HG02763 (cell line): ENCODE data around the gene SPTLC1.
"Not testable (repeated sequence)": the region's sequence is repeated elsewhere in the genome, so short reads cannot be mapped to it uniquely, and the experiment has no call there.

ENCODE experiments used
- ATAC-seq: cut with Tn5 transposase; IDR thresholded peaks from one replicate; pipeline ENCODE4 v1.9.1; 2021; ENCODE audit warnings: mild to moderate bottlenecking, moderate library complexity; ENCODE audit not compliant: unreplicated experiment

Gene SPTLC1, protein sequence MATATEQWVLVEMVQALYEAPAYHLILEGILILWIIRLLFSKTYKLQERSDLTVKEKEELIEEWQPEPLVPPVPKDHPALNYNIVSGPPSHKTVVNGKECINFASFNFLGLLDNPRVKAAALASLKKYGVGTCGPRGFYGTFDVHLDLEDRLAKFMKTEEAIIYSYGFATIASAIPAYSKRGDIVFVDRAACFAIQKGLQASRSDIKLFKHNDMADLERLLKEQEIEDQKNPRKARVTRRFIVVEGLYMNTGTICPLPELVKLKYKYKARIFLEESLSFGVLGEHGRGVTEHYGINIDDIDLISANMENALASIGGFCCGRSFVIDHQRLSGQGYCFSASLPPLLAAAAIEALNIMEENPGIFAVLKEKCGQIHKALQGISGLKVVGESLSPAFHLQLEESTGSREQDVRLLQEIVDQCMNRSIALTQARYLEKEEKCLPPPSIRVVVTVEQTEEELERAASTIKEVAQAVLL

DNA sequence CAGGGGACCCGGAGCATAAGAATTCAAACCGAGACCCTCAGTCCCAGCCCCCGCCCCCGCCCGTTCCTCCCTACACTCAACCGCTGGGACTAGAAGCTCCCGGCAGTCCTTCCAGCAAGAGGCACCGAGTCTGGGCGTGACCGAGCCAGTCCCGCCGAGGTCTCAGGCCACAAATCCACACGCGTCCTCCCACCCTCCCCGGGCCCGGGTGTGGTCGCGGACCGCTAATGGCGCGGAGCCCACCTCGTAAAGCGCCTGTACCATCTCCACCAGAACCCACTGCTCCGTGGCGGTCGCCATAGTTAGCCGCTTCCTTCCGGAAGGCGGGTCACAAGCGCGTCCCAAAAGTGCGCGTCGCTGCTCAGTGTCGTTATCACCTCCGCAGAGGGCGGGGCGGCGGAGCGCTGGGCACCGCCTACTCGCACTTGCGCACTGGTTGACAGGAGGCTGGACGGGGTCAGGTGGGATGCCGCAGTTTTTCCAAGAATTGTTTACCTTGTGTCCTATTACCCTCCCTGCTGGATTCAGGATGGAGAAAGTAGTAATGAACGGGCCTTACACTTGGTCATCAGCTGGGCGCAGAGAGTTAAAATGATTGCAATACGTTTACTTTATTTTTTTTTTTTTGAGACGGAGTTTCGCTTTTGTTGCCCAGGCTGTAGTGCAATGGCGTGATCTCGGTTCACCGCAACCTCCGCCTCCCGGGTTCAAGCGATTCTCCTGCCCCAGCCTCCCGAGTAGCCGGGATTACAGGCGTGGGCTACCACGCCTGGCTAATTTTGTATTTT is at the start of gene SPTLC1:
TSS of gene SPTLC1 (minus strand) at position 343 of the 788 bp plus-strand sequence. CDS start at position 300, 43 bp downstream.
- peak; percentile 97 for ATAC-seq

DNA sequence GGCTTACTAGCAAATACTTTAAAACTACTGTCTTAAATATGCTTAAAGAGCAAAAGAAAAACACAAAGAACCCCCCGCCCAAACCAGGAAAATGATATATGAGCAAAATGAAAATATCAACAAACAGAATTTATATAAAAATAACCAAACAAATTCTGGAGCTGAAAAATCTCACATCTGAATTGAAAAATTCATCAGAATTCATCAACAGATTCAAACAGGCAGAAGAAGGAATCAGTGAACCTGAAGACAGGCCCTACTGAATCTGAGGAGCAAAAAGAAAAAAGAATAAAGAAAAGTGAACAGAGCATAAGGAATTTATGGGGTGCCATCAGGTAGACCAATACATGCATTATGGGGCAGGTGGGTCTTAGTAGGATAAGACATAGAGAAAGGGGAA is 49.8 kb upstream of the SPTLC1 start:
- no peak for ATAC-seq

- no peak for ATAC-seq
Measured at GRCh38 chr9:92164490-92164889, 49.3 kb upstream of the SPTLC1 start.

GRCh38 chr9:92163276-92163675 is 48.1 kb upstream of the SPTLC1 start:
- ATAC-seq = no peak

DNA sequence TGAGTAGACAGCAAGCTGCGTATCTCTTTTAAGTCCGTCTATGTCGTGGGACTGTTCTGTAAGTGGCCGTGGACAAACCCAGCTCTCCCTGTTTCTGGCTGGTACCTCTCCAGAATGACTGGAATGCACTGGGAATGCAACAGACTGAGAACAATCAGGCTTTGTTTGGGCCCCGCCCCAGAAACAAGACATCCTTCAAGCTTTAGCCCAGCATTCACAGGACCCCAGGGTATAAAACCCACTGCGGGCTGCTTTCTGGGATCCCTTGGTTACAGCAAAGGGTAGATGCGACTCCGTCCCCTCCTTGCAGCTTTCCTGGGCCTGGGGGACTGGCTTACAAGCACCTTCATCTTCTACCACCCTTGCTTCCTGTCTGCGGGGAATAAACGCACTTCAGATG is 45.6 kb upstream of the SPTLC1 start:
- no peak for ATAC-seq

DNA sequence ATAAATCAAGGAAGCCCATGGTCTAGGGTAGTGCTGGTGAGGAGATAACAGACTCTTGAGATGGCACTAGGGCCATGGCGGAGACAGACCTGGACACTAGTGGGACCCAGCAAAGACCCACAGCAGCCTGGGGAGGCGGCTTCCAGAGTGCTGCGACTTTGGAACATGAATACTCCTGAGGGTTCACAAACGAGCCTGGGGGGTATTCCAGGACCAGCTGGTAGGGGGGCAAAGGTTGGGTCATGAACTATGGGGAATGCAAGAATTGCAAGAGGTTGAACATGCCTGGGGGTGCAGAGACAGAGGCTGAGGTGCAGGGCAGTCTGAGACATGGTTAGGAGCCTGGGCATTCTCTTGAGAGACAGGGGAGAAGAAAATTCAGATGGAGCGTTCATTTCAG is 43.8 kb upstream of the SPTLC1 start:
- no peak for ATAC-seq

DNA sequence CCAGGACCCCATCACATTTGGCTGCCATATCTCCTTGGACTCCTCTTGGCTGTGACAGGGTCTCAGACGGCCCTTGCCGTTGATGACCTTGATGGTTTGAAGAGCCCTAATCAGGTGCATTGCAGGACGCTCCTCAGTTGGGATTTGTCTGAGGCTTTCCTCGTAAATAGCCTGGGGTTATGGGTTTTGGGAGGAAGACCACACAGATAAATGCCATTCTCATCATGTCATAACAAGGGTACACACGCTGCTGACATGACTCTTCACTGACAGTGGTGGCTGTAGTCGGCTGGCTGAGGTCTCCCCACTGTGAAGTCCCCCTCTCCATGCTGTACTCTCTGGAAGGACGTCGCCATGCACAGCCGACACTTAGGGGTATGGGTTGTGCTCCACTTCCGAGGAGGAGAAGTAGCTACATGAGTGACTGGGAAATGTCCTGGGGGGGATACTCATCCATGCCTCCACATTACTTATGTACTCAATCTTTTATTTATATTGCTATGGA is 42.9 kb upstream of the SPTLC1 start:
- ATAC-seq = no peak

DNA sequence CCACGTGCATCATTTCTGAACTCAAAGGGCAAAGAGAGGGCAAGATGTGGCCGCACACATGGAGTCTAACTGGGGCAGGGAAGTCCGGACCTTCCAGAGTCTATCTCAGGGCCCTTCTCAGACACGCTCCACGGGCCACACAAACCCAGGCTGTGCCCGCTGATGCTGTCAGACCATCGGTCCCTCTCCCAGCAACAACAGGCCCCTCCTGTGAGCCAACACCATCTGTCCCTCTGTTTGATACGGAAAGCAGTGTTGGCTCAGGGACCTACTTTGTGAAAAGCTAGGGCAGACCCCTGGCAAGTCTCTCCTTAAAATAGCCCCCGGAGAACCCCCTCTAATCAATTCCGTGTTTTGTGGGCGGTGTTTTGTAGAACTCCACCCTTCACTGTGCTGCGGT is 40.5 kb upstream of the SPTLC1 start:
- not testable (repeated sequence) for ATAC-seq

- ATAC-seq = no peak
Measured at GRCh38 chr9:92155221-92155620, 40.0 kb upstream of the SPTLC1 start.

DNA sequence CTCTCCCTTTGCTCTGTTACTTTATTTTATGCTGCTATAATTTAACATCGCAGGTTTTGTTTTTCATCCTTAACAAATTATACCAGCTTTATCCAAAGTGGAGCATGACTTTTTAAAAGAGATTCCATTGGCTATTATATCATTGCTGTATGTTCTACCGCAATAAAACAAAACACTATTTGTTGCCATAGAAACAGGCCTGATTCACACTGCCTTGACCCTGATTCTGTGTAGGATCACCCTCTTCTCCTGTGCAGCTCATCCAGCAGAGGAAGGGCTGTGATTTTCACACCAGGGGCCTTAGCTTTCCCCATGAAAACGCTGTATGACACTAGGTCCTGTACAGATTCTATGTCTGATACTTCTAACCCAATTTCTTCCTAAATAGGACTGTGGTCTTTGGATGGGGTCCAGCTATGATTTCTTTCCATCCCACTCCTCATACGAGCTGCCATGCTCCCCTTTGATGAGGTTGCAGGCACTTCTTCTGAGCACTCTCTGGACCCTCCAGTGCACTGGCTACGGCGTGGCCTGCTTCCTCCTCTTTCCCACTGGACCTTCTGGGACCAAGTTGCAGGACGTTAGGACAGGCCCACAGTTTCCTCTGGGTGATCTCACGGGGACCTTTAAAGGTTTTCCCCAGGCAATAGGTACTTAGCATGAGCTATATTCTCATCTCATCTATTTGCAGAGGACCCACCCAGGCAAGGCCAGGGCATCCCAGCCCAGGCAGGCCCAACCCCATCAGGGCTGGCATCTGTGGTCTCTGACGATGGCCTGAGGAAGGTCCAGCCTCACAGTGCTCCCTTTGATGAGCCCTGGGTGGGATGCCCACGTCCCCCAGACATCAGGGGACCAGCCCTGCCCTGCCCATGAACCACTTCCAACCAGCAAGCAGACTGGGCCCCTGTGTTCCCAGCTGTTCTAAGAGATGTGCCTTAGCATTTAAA is 38.5 kb upstream of the SPTLC1 start:
- ATAC-seq = not testable (repeated sequence)

GRCh38 chr9:92151691-92152393 is 36.6 kb upstream of the SPTLC1 start:
- no peak for ATAC-seq

GRCh38 chr9:92150501-92151470 is 35.6 kb upstream of the SPTLC1 start:
- not testable (repeated sequence) for ATAC-seq

DNA sequence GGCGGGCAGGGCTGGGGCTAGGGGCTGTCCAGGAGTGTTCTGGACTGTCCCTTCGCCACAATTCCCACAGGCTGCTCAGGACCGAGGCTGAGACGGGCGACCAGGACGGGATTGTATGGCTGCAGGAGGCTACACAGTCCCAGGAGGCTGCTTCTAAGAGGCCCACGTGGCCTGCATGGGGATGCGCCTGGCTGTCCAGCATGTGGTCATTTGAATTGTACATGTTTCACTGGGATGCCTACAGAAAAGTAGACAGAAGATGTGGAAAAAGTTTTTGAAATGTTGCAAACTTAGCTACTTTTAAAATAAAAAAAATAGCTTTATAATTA is 32.6 kb upstream of the SPTLC1 start:
- ATAC-seq = no peak

- ATAC-seq = peak; percentile 52
Measured at GRCh38 chr9:92147030-92147851, 32.0 kb upstream of the SPTLC1 start.

DNA sequence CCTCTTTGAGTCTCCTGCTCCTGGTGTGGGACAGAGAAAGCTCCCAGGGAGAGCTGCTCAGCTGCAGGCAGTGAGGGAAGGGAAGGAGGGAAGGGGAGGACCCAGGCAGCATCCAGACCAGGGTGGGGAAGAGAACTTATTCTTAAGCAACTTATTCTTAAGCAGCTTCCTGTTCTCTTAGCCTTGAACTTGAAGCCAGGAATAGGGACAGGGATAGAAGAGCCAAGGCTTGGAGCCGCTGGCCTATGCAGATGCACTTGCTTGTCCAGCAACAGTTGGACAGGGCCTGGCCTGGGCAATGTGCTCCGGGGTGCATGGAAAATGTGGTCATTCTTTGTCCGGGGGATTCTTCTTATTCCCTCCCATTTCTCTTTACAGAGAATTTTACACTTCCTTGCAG is 31.4 kb upstream of the SPTLC1 start:
- ATAC-seq = no peak

- ATAC-seq = not testable (repeated sequence)
Measured at GRCh38 chr9:92145784-92146183, 30.6 kb upstream of the SPTLC1 start.

- ATAC-seq = no peak
Measured at GRCh38 chr9:92142329-92142728, 27.1 kb upstream of the SPTLC1 start.
